PFSK-1 (cell line): Measurements from ENCODE around the gene VTI1A.

Experiments used
- FOXP2 ChIP-seq: optimal IDR thresholded peaks from 2 replicates; pipeline ENCODE3; 2011; ENCODE audit warnings: borderline replicate concordance, control low read depth, inconsistent platforms; ENCODE audit not compliant: insufficient read depth; ENCODE audit errors: extremely low read length, extremely low read depth
- POLR2AphosphoS5 ChIP-seq: IDR thresholded peaks from 2 replicates; pipeline ENCODE4 v1.6.1; 2012; ENCODE audit warnings: low read depth, mild to moderate bottlenecking, control low read depth, low read length, moderate library complexity
- REST ChIP-seq, 2 experiments: IDR thresholded peaks; 2 replicates each; pipeline versions ENCODE4 v1.6.1 to v1.8.0; 2011 to 2012; ENCODE audit warnings: low read depth in 2 of 2, low read length in 2 of 2, control low read depth in 1 of 2, inconsistent platforms in 1 of 2, mild to moderate bottlenecking in 1 of 2, moderate library complexity in 1 of 2; ENCODE audit not compliant: insufficient read depth in 1 of 2
- SIN3A ChIP-seq: IDR thresholded peaks from 2 replicates; pipeline ENCODE4 v1.6.1; 2012; ENCODE audit warnings: mild to moderate bottlenecking, low read length, moderate library complexity, borderline replicate concordance; ENCODE audit not compliant: insufficient read depth
- TAF1 ChIP-seq: IDR thresholded peaks from 2 replicates; pipeline ENCODE4 v1.6.1; 2012; ENCODE audit warnings: low read length, control low read depth, borderline replicate concordance; ENCODE audit not compliant: insufficient read depth

Gene VTI1A

GRCh38 chr10:112803961-112804401 lies 357.0 kb downstream of the VTI1A start:
- TF ChIP-seq TAF1 (no peak), REST (IDR thresholded peaks at IDR 0.05; ENCODE audit: insufficient read depth in 1 of 2, low read depth in 2 of 2, low read length in 2 of 2) (no peak)

GRCh38 chr10:112805254-112805590 lies 358.2 kb downstream of the VTI1A start:
- TF ChIP-seq SIN3A (no peak), TAF1 (no peak), POLR2AphosphoS5 (no peak), REST (IDR thresholded peaks at IDR 0.05; ENCODE audit: insufficient read depth in 1 of 2, low read depth in 2 of 2, low read length in 2 of 2) (no peak), FOXP2 (no peak)

- TF ChIP-seq TAF1 = no peak
- no peak for TF ChIP-seq POLR2AphosphoS5
Measured at GRCh38 chr10:112805701-112806100, 358.7 kb downstream of the VTI1A start.

GRCh38 chr10:112807013-112807412 lies 360.0 kb downstream of the VTI1A start:
- TF ChIP-seq REST (IDR thresholded peaks at IDR 0.05; ENCODE audit: insufficient read depth in 1 of 2, low read depth in 2 of 2, low read length in 2 of 2) = no peak
- no peak for TF ChIP-seq TAF1
- TF ChIP-seq FOXP2 = no peak
- TF ChIP-seq POLR2AphosphoS5 = no peak
- no peak for TF ChIP-seq SIN3A

- TF ChIP-seq TAF1 = no peak
Measured at GRCh38 chr10:112809736-112810135, 362.7 kb downstream of the VTI1A start.

GRCh38 chr10:112810711-112811151 lies 363.7 kb downstream of the VTI1A start:
- TF ChIP-seq POLR2AphosphoS5 (no peak), FOXP2 (peak; percentile 90)

GRCh38 chr10:112811741-112812551 lies 364.9 kb downstream of the VTI1A start:
- TF ChIP-seq REST (IDR thresholded peaks at IDR 0.05; ENCODE audit: insufficient read depth in 1 of 2, low read depth in 2 of 2, low read length in 2 of 2) (no peak), TAF1 (no peak), SIN3A (no peak), POLR2AphosphoS5 (no peak), FOXP2 (no peak)
